CD14-positive monocyte (primary cell): ENCODE measurements around the gene ULK4. TPM values are rescaled to one million over a fixed set of nuclear protein-coding genes. Genes with fewer than 3 reads are reported as not detected.

Experiments
- DNase-seq, 3 donors: peaks; one replicate each; pipeline ENCODE4 v3.0.0-alpha.2; 2011 to 2022
- H2AFZ ChIP-seq: 2 replicates; pipeline ENCODE4 v1.6.0; 2012; ENCODE audit warnings: mild to moderate bottlenecking, low read depth, low read length, inconsistent platforms; ENCODE audit not compliant: insufficient read depth, poor library complexity, severe bottlenecking
- H3K27ac ChIP-seq, 2 donors: 1 replicate in 1 of 2; 2 replicates in 1 of 2; pipeline ENCODE4 v1.5.1; 2012 to 2013; ENCODE audit warnings: low read length in 2 of 2, control low read depth in 1 of 2, inconsistent platforms in 1 of 2, low read depth in 1 of 2, mild to moderate bottlenecking in 1 of 2
- H3K27me3 ChIP-seq, 2 donors: one replicate each; pipeline versions ENCODE4 v1.6.0 to v1.6.1; 2011 to 2013; ENCODE audit warnings: low read length in 2 of 2; ENCODE audit not compliant: control insufficient read depth in 2 of 2, insufficient read depth in 2 of 2
- H3K36me3 ChIP-seq, 2 donors: replicated peaks in 1 of 2; 1 replicate in 1 of 2; 2 replicates in 1 of 2; pipeline versions ENCODE4 v1.5.1 to v1.6.1; 2012 to 2013; ENCODE audit warnings: low read length in 2 of 2, control low read depth in 1 of 2, inconsistent platforms in 1 of 2, mild to moderate bottlenecking in 1 of 2; ENCODE audit not compliant: insufficient read depth in 2 of 2, control insufficient read depth in 1 of 2
- H3K4me1 ChIP-seq, 2 donors: 1 replicate in 1 of 2; 2 replicates in 1 of 2; pipeline versions ENCODE4 v1.5.1 to v1.6.1; 2012 to 2013; ENCODE audit warnings: low read length in 2 of 2, control low read depth in 1 of 2, inconsistent platforms in 1 of 2, mild to moderate bottlenecking in 1 of 2, moderate library complexity in 1 of 2; ENCODE audit not compliant: insufficient read depth in 2 of 2, control insufficient read depth in 1 of 2
- H3K4me2 ChIP-seq: replicated peaks from 2 replicates; pipeline ENCODE3; 2012; ENCODE audit warnings: low read length, moderate library complexity, mild to moderate bottlenecking; ENCODE audit not compliant: poor library complexity, severe bottlenecking; ENCODE audit errors: extremely low read depth
- H3K4me3 ChIP-seq, 3 experiments: fragments of 200-600 bp in 1 of 3; sonication (generic) in 1 of 3; replicated peaks in 1 of 3; 1 replicate in 2 of 3; 2 replicates in 1 of 3; pipeline ENCODE4 v1.5.1; 2011 to 2013; ENCODE audit warnings: low read length in 3 of 3, mild to moderate bottlenecking in 3 of 3, control low read depth in 2 of 3, low read depth in 2 of 3, inconsistent platforms in 1 of 3, moderate library complexity in 1 of 3
- H3K79me2 ChIP-seq: 2 replicates; pipeline ENCODE4 v1.6.0; 2012; ENCODE audit warnings: mild to moderate bottlenecking, control low read depth, inconsistent platforms, low read length, moderate library complexity; ENCODE audit not compliant: insufficient read depth
- H3K9ac ChIP-seq: 2 replicates; pipeline ENCODE4 v1.6.0; 2017; ENCODE audit warnings: low read length, mild to moderate bottlenecking; ENCODE audit not compliant: insufficient read depth, poor library complexity, severe bottlenecking
- H3K9me3 ChIP-seq, 2 donors: replicated peaks in 1 of 2; 1 replicate in 1 of 2; 2 replicates in 1 of 2; pipeline versions ENCODE4 v1.5.1 to v1.6.1; 2012 to 2013; ENCODE audit warnings: low read length in 2 of 2, control low read depth in 1 of 2; ENCODE audit not compliant: control insufficient read depth in 1 of 2, insufficient read depth in 1 of 2
- H4K20me1 ChIP-seq: 2 replicates; pipeline ENCODE4 v1.6.0; 2012; ENCODE audit warnings: mild to moderate bottlenecking, low read length, control low read depth, moderate library complexity; ENCODE audit not compliant: insufficient read depth
- H3K27ac Mint-ChIP-seq, 7 donors: one replicate each; pipeline ENCODE4 v1.8.0; 2020; ENCODE audit warnings: mild to moderate bottlenecking in 7 of 7, mixed read lengths in 7 of 7, moderate library complexity in 6 of 7, inconsistent platforms in 2 of 7
- H3K27me3 Mint-ChIP-seq, 3 donors: one replicate each; pipeline ENCODE4 v1.8.0; 2021 to 2022; ENCODE audit warnings: low read depth in 3 of 3, mild to moderate bottlenecking in 3 of 3, mixed read lengths in 3 of 3, moderate library complexity in 3 of 3, inconsistent platforms in 1 of 3
- H3K36me3 Mint-ChIP-seq, 2 donors: one replicate each; pipeline ENCODE4 v1.8.0; 2020; ENCODE audit warnings: mixed read lengths in 2 of 2, inconsistent platforms in 1 of 2, mild to moderate bottlenecking in 1 of 2
- H3K4me1 Mint-ChIP-seq: one replicate; pipeline ENCODE4 v1.8.0; 2020; ENCODE audit warnings: mild to moderate bottlenecking, mixed read lengths
- H3K4me3 Mint-ChIP-seq, 2 donors: one replicate each; pipeline ENCODE4 v1.8.0; 2020; ENCODE audit warnings: mild to moderate bottlenecking in 2 of 2, mixed read lengths in 2 of 2, moderate library complexity in 1 of 2
- H3K9me3 Mint-ChIP-seq, 7 donors: one replicate each; pipeline ENCODE4 v1.8.0; 2020 to 2022; ENCODE audit warnings: mixed read lengths in 7 of 7, mild to moderate bottlenecking in 6 of 7, moderate library complexity in 6 of 7, inconsistent platforms in 2 of 7
- CTCF ChIP-seq: fragments of 200-600 bp; IDR thresholded peaks from one replicate; pipeline ENCODE4 v1.8.0; 2022; ENCODE audit warnings: antibody characterized with exemption, mild to moderate bottlenecking
- WGBS: methylation state at CpG from one replicate; pipeline ENCODE4 v1.1.5; 2013; ENCODE audit warnings: missing lambda C conversion rate; ENCODE audit not compliant: insufficient coverage; 5-methylcytosine and 5-hydroxymethylcytosine counted together
- intact Hi-C, 2 donors: fragments of 100-400 bp; cut with micrococcal nuclease; formaldehyde crosslinking; loops; one replicate each; pipeline versions ENCODE4 v1.15.0 to v1.15.1; 2023
- polyA plus RNA-seq, 3 donors: library from polyadenylated mRNA; depleted of rRNA in 1 of 3; unstranded in 2 of 3; stranded (reverse) in 1 of 3; fragments of 300-500 nt in 2 of 3; fragments of >200 nt in 1 of 3; fragmentation: Illumina TruSeq in 2 of 3; gene quantifications; 1 replicate in 2 of 3; 2 replicates in 1 of 3; pipeline ENCODE4 v1.2.3, GENCODE V29; 2012 to 2021

Gene ULK4
- polyA plus RNA-seq, 3 donors = 6.7 to 14.0 (median 11.8) TPM

DNA sequence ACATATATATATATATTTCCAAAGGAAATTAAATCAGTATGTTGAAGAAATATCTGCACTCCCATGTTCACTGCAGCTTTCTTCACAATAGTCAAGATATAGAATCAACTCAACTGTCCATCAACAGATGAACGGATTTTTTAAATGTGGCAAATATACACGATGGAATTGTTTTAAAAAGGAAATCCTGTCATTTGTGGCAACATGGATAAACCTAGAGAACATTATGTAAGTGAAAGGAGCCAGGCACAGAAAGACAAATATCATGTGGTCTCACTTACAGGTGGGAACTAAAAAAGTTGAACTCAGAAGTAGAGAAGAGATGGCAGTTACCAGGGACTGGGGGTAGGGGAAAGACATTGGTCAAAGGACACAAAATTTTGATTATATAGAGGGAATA is 253.7 kb downstream of the ULK4 start:
- peaks cover 5% of the 10 kb centered on the region for H3K4me1 Mint-ChIP-seq
- no CpG with 5 or more reads among the region's 2 CpGs for WGBS

DNA sequence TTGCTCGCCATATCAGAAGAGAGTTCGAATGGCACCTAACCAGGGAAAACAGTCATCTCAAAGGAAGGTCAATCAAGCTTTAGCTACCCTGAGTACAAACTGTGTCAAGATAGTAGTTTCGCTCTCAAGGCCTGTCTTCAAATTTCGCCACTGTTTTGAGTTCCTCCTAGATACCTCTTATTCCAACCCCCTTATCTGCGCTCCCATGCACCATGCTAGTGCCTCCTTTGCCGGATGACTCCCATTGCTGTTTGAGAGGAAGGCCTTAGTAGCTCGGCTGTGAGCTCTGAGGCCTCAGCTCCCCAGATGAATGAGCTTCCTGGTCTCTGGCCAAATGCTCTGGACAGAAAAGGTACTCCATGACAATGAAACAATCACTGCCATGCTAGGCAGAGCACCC is 256.0 kb downstream of the ULK4 start:
- Histone ChIP-seq H3K9ac (no peak overlapping the region), H3K36me3 (no peaks in the 10 kb centered on the region), H3K4me1 (no peaks in the 10 kb centered on the region), H3K27me3 (no peaks in the 10 kb centered on the region), H3K9me3 (no peaks in the 10 kb centered on the region), H3K4me3 (no peak overlapping the region), H3K27ac (no peak overlapping the region), H4K20me1 (no peaks in the 10 kb centered on the region), H3K4me2 (no peak overlapping the region), H2AFZ (no peak overlapping the region), H3K79me2 (no peaks in the 10 kb centered on the region)
- H3K27ac Mint-ChIP-seq = no peak overlapping the region
- no peak overlapping the region for H3K4me3 Mint-ChIP-seq
- DNase-seq = no peak
- intact Hi-C loops = no loop called here
- no peak for TF ChIP-seq CTCF
- 95% methylated on average over 6 of the region's 7 CpGs for WGBS
- peaks cover 0 to 3% (median 0%) of the 10 kb centered on the region in 3 donors for H3K27me3 Mint-ChIP-seq
- H3K4me1 Mint-ChIP-seq = no peaks in the 10 kb centered on the region
- peaks cover 0 to 2% (median 1%) of the 10 kb centered on the region in 7 donors for H3K9me3 Mint-ChIP-seq
- H3K36me3 Mint-ChIP-seq = peaks cover 4 to 9% of the 10 kb centered on the region in 2 donors

More for the DNA sequence above, 253.7 kb downstream of the ULK4 start:
- Histone ChIP-seq H3K9ac (no peak overlapping the region), H3K27ac (no peak overlapping the region), H3K79me2 (no peaks in the 10 kb centered on the region), H3K4me2 (no peak overlapping the region), H3K27me3 (no peaks in the 10 kb centered on the region), H2AFZ (no peak overlapping the region), H3K4me3 (no peak overlapping the region), H3K4me1 (no peaks in the 10 kb centered on the region), H3K36me3 (no peaks in the 10 kb centered on the region), H4K20me1 (no peaks in the 10 kb centered on the region), H3K9me3 (no peaks in the 10 kb centered on the region)
- Mint-ChIP-seq H3K27me3 (peaks cover 0 to 3% (median 0%) of the 10 kb centered on the region in 3 donors), H3K4me3 (no peak overlapping the region), H3K36me3 (peaks cover 4 to 5% of the 10 kb centered on the region in 2 donors), H3K27ac (no peak overlapping the region), H3K9me3 (peaks cover 0 to 2% (median 0%) of the 10 kb centered on the region in 7 donors)
- no peak for DNase-seq
- no peak for TF ChIP-seq CTCF
- intact Hi-C loops = no loop called here
